ENCODE data around the gene FNDC3B.

- TF ChIP-seq EP300 (IDR thresholded peaks at IDR 0.05), result no peak
- TF ChIP-seq POLR2A (IDR thresholded peaks at IDR 0.05), result no peak
Observed at GRCh38 chr3:172066880-172067796, 27.8 kb downstream of the FNDC3B start.

Measured in suprapubic skin (tissue), 2 donors.